ENCODE results near the gene ACTBL2.
"Not testable (repeated sequence)": the region's sequence is repeated elsewhere in the genome, so short reads cannot be mapped to it uniquely, and the experiment has no call there.

Gene ACTBL2

GRCh38 chr5:57482671-57483106, at the start of gene ACTBL2:
Gene ACTBL2 (minus strand): TSS chr5:57482811. CDS start chr5:57482707, 104 bp downstream.
- no peak for DNase-seq

- no peak for DNase-seq
These were observed 48.7 kb upstream of the ACTBL2 start for GRCh38 chr5:57531333-57531732.

DNA sequence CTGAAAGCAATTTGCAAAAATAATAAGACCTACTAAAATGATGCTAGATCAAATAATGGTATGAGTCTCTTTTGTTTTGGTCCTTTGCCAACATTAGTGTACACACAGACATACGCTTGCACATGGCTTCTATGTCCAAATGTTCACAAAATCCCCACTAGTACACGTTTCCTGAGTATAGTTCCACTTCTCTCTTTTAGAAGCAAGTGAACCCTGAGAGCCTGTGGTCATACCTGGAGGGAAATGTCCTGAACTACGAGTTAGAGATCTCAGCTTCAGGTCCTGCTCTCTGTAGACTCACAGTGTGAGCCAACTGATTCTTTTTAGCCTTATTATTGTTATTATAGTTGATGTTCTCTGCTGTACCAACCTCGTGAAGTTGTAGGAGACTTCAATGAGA, 47.3 kb upstream of the ACTBL2 start:
- no peak for DNase-seq

GRCh38 chr5:57527870-57528269, 45.3 kb upstream of the ACTBL2 start:
- DNase-seq: no peak

DNA sequence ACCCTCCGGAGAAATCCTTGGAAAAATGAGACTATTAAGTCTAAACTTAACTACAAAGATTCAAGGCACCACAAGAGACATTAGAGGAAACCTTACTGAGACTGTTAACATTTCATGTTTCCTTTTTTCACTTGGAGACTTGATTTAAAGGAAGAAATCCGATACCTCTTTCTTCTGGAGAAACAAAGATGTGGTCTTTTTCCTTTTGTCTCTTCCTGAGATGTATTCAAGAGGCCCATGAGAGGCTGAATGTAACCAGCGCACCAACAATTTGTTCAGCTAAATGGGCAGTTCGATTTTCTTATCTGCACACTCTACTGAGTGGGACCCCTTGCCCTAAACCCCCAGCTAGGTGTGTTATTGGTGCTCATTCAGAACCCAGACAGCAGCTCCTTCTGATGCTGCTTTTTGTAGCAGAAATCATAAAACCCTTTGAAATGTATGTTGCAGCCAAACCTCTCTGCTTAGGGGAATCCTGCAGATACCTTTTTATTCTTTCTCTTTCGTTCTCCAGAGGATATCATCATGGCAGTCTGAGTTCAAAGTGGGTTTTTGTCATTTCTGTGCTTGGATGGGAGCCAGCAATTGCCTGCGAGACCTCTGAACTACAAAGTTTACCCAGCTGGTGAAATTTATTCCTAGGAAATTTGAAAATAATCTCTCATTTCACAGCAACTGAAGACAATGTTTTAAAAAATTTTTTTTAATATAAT, 41.9 kb upstream of the ACTBL2 start:
- DNase-seq: no peak

- DNase-seq: not testable (repeated sequence)
These were observed 39.9 kb upstream of the ACTBL2 start for GRCh38 chr5:57522477-57522876.

DNA sequence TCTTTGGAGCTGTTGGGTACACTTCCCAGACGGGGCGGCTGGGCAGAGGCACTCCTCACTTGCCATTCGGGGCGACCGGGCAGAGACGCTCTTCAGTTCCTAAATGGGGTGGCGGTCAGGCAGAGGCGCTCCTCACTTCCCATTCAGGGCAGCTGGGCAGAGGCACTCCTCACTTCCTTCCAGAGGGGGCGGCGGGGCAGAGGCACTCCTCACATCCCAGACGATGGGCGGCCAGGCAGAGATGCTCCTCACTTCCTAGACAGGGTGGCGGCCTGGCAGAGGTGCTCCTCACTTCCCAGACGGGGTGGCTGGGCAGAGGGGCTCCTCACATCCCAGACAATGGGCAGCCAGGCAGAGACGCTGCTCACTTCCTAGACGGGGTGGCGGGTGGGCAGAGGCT, 35.8 kb upstream of the ACTBL2 start:
- DNase-seq: not testable (repeated sequence)

DNA sequence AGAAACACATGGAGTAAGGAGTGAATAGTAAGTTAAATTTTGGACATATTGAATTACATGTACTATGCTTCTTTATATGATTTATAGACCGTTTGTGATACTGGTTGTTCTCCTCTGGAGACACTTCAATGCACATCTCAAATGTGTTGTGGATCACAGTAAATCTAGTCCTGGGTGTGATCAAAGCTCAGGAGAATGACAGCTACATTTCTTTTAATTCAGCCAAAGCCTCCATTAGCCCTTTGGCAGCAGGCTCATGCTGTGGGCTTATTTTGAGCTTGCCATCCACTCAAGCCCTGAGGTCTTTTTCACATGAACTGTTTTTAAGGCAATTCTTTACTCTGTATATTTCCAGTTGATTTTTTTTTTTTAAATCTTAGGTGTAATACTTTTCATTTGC, 34.6 kb upstream of the ACTBL2 start:
- DNase-seq: no peak

- DNase-seq: no peak
These were observed 31.2 kb upstream of the ACTBL2 start for GRCh38 chr5:57513785-57514184.

DNA sequence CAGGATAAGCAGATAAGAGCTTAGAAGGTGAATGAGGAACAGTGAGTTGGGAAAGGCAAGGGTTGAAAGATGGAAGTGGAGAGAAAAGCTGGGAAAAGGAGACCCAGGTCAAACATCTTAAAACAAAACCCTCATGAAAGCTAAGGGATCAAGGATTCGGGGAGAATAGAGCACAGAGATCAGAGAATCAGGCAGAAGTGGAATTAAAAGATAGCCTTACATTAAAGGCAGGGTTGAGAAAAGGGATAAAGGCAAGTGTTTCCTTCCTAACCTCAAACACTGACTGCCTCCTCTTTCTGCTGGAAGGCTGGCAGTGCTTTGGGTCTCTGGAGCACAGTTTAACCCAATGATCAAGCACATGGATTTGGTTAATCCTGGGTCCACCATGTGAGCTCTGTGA, 28.7 kb upstream of the ACTBL2 start:
- no peak for DNase-seq

DNA sequence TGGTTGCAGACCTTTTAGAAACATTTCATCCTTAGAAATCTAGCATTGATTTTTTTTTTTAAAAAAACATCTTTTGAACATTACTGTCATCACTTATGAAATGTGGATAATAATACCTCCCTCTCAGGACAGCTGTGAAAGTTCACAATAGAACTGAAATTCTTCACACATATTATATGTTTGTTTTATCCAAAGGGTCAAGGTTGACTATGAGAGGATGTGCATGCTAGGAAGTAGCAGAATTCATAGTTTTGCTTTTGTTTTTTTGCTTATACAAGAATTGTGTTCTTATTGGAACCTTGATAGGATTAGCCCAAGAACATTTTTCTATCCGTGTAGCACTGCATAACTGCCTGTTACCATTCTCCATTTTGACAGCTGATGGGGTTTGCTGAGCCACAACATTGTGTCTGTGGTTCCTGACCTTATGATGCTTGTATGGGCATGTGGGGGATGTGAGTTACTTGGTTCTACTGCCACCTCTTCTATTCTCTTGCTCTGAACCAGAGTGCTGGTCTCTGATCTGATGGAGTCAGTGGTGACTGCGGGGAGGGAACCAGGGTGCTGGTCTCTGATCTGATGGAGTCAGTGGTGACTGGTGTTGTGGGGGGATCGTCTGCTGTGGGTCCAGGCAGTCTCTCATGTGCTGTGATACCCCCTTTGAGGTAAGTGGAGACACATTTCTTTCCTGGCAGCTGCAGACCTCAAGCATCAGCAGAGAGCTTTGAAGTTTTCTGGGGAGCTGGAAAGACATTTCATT, 27.1 kb upstream of the ACTBL2 start:
- no peak for DNase-seq

- no peak for DNase-seq
These were observed 25.6 kb upstream of the ACTBL2 start for GRCh38 chr5:57508211-57508610.

GRCh38 chr5:57505272-57506200, 22.9 kb upstream of the ACTBL2 start:
- DNase-seq: no peak

DNA sequence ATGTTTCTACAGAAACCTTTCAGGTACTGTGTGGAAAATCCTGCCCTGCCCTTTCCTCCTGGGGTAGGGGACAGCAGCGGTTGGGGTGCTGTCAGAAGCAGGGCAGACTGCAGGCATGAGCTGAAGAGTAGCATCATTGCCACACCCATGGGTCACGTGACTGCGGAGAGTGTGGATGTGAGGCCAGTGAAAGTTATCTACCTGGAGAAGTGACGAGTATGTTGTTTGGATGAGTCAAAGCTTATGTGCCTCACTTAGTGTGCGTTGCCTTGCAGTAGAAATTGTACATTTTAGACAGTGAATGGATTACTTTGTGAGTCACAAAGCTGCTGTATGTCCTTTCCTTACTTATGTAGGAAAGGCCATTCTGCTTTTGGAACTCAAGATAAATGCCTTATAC, 21.7 kb upstream of the ACTBL2 start:
- no peak for DNase-seq

DNA sequence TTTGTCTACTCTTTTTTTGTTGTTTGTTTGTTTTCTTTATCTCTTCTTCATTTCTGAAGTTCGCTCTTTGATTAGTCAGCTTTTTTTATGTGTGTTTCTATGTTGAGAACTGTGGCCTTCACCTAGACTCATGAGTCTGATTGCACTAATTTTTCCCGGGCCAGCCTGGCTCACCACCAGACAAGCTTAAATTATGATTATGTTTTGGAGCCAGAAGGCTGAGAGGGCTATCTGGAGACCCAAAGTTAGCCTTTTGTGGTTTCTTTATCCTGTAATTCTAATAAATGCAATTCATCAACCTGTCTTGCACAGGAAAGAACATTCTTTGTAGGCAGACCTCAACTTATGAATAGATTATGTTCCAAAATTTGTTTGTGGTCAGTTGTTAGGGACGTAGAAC, 20.8 kb upstream of the ACTBL2 start:
- no peak for DNase-seq

- DNase-seq: no peak
These were observed 19.0 kb upstream of the ACTBL2 start for GRCh38 chr5:57501414-57502201.

GRCh38 chr5:57499262-57500050, 16.8 kb upstream of the ACTBL2 start:
- DNase-seq: no peak

DNA sequence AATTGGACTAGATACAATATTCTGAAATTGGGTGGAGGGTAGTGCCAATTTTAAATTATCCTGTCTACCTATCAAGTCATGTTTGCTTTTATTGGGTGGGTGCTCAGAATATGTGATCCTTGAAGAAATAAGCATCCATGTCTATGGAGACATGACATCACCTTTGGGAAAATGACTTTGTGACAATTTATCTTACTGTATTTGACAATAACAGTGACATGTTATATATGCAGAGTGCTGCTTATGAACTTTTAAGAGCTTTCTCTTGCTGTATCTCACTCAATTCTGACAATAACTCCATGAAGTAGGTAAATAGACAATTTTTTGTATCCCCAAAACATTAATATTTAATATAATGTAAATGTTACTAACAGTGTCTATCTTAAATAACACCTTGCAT, 15.1 kb upstream of the ACTBL2 start:
- no peak for DNase-seq

GRCh38 chr5:57495285-57496086, 12.9 kb upstream of the ACTBL2 start:
- DNase-seq: peak; percentile 64
